Coronary artery (tissue), 2 donors: ENCODE measurements around the gene APCDD1L.
"Not testable (repeated sequence)": the region's sequence is repeated elsewhere in the genome, so short reads cannot be mapped to it uniquely, and the experiment has no call there.

Source experiments
- DNase-seq: peaks from one replicate; pipeline ENCODE4 v3.0.0-alpha.2; 2017; ENCODE audit warnings: low spot score
- H3K27ac ChIP-seq, 2 donors: fragments of 200-600 bp; sonication (generic); one replicate each; pipeline ENCODE4 v1.5.1; 2016 to 2019
- H3K4me3 ChIP-seq: fragments of 200-600 bp; sonication (generic); 2 replicates; pipeline ENCODE4 v1.5.1; 2016; ENCODE audit warnings: mild to moderate bottlenecking, moderate library complexity
- TF ChIP-seq, protein P1 (sequence below): fragments of 200-600 bp; sonication (generic); IDR thresholded peaks from one replicate; pipeline ENCODE4 v1.5.1; 2019; ENCODE audit warnings: antibody characterized with exemption

Gene APCDD1L

DNA sequence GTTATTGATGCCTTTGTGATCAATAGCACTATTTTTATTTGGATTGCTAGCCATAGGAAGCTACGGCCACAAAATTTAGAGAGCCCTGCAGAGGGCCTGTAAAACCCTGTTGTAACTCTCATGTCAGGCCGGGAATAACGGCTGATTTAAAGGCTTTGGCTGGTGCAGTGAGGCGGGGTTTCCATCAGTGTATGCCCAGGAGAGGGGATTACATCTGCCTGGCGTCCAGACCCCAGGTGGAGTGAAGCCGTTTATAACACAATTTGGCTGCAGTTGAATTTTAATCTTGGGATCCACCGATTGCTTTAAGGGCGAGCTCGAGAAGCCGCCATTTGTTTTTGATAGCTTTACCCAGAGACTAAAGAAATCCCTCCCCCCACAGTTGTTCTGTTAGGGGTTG is 29.1 kb upstream of the APCDD1L start:
- TF ChIP-seq, protein P1, sequence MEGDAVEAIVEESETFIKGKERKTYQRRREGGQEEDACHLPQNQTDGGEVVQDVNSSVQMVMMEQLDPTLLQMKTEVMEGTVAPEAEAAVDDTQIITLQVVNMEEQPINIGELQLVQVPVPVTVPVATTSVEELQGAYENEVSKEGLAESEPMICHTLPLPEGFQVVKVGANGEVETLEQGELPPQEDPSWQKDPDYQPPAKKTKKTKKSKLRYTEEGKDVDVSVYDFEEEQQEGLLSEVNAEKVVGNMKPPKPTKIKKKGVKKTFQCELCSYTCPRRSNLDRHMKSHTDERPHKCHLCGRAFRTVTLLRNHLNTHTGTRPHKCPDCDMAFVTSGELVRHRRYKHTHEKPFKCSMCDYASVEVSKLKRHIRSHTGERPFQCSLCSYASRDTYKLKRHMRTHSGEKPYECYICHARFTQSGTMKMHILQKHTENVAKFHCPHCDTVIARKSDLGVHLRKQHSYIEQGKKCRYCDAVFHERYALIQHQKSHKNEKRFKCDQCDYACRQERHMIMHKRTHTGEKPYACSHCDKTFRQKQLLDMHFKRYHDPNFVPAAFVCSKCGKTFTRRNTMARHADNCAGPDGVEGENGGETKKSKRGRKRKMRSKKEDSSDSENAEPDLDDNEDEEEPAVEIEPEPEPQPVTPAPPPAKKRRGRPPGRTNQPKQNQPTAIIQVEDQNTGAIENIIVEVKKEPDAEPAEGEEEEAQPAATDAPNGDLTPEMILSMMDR = no peak
- Histone ChIP-seq H3K4me3 (no peak overlapping the region), H3K27ac (no peak overlapping the region)
- no peak for DNase-seq

DNA sequence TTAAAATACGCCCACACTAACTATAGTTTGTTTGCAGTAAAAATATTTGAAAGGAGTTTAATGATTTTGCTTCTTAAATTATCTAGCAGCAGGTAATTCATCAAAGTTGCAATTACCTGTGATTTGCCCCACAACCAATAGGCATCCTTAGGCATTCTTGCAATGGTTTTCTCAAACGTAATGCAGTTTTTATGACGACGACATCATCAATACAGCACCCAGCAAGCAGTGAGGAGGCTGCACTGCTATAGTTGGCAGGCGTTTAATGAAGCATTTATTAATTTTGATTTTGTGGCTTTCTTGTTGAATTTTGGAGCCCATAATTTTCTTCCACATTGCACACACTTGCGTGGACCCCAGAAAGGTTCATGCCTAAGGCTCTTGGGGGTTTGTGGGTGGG is 28.1 kb upstream of the APCDD1L start:
- Histone ChIP-seq H3K27ac (no peak overlapping the region), H3K4me3 (no peak overlapping the region)
- no peak for DNase-seq
- TF ChIP-seq, protein P1 = no peak

DNA sequence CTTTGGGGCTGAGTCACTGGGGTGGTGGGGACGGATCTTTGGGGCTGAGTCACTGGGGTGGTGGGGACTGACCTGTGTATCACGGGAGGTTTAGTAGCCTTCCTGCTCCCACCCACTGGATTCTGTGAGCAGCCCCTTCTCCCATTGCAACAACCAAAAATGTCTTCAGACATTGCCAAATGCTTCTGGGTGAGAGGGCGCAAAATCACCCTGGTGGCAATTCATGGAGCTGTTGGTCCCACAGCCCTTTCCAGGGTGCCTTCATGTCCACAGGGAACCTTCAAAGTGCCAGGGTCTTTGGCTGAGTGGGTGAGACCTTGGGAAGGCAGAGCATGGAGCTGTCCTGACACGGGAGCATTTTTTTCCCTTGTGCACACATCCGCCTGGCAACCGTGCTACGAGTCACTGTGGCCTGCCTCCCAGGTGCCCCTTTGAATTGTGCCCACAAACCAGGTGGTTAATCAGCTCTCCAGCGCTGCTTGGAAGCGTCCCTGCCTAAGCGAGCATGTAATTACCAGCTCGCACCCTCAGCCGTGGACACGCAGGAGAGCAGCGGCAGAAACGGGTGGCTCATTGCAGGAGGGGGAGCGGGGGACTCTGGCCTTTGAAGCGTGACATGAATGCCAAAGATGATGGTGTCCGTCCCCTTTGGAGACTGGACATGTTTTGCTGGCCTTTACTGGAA is 27.4 kb upstream of the APCDD1L start:
- TF ChIP-seq, protein P1 = no peak
- Histone ChIP-seq H3K4me3 (no peak overlapping the region), H3K27ac (no peak overlapping the region)
- no peak for DNase-seq

DNA sequence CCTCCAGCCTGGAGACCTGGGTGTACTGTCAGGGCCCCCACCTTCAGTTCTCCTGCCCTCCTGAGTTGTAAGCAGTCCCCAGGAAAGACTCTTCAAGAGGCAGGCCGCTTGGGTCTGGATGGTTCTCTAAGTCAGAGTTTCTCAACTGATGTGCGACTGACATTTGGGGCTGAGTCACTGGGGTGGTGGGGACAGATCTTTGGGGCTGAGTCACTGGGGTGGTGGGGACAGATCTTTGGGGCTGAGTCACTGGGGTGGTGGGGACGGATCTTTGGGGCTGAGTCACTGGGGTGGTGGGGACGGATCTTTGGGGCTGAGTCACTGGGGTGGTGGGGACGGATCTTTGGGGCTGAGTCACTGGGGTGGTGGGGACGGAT is 26.8 kb upstream of the APCDD1L start:
- H3K4me3 ChIP-seq, DNase-seq, H3K27ac ChIP-seq: not testable (repeated sequence)

DNA sequence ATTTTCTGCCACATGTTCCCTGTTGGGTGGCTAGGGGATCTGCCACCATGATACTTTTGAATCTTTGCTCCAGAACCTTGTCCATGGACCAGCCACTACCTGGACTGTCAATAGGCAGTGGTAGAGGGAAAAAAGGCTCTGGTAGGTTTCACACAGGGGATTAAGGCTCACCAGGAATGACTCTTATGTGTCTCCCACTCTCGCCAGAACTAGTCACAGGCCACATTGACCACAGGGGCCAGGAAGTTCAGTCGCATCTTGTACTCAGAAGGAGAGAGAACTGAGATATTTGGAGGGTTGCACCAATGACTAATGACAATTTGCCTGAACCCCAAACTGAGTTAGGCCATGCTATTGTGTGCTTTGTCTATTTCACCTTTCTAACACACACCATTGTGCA is 23.6 kb upstream of the APCDD1L start:
- no peak overlapping the region for H3K4me3 ChIP-seq
- H3K27ac ChIP-seq = no peak overlapping the region
- TF ChIP-seq, protein P1 = no peak
- no peak for DNase-seq

DNA sequence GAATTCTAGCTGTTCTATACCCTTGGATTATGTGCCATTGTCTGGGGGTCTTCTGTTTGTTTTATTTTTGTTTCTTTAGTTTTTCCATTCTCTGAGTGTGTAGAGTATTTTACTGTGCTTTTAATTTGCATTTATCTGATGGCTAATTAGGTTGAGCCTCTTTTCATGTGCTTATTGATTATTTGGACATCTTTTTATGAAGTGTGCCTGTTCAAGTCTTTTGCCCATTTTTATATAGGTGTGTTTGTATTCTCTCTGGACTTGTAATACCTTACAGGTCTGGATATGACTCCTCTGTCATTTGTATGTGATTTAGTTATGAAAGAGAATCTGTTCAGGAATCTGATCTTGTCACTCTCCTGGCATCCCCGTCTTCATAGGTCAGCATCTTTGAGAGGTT is 22.6 kb upstream of the APCDD1L start:
- Histone ChIP-seq H3K4me3 (no peak overlapping the region), H3K27ac (no peak overlapping the region)
- no peak for DNase-seq
- TF ChIP-seq, protein P1 = no peak

DNA sequence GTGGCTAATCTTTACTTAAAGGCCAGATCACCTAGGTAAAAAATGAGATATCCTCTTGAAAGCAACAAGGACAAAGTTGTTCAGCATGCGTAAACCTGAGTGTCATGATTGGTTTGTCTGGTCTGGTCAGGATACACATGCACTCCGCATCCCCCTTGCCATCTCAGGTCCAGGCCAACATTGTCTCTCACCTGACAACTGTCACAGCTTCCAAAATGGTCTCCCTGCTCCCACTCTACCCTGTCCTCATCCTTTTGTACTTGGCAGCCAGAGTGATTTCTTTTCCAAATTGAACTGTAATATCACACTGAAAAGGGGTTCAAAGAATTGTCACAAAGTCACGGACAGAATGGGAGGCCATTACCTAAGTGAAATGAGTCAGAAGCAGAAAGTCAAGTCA is 21.1 kb upstream of the APCDD1L start:
- no peak for DNase-seq
- H3K4me3 ChIP-seq = no peak overlapping the region
- TF ChIP-seq, protein P1 = no peak
- no peak overlapping the region for H3K27ac ChIP-seq
